Neural cell (in vitro differentiated cells): ENCODE data around the gene GMPR2. TPM values are rescaled to one million over a fixed set of nuclear protein-coding genes. Genes with fewer than 3 reads are reported as not detected.

Experiments used
- H2AFZ ChIP-seq: fragments of 200-600, 300-800 bp; sonication (generic), shearing (Covaris generic); 2 replicates; pipeline ENCODE4 v1.6.0; 2014; ENCODE audit warnings: low read depth, mild to moderate bottlenecking, antibody characterized with exemption, low read length, moderate library complexity
- H3F3A ChIP-seq: fragments of 200-600 bp; shearing (Covaris generic); 2 replicates; pipeline ENCODE4 v1.6.1; 2016; ENCODE audit warnings: mild to moderate bottlenecking, moderate library complexity, mixed read lengths, antibody characterized with exemption, low read length; ENCODE audit not compliant: insufficient read depth, poor library complexity, severe bottlenecking
- H3K27ac ChIP-seq: fragments of 200-600, 300-800 bp; sonication (generic), shearing (Covaris generic); 2 replicates; pipeline ENCODE4 v1.5.1; 2014; ENCODE audit warnings: mild to moderate bottlenecking, low read length, moderate library complexity
- H3K27me3 ChIP-seq: fragments of 300-800, 200-600 bp; sonication (generic), shearing (Covaris generic); 2 replicates; pipeline ENCODE4 v1.6.0; 2014; ENCODE audit warnings: mild to moderate bottlenecking, low read depth, low read length, moderate library complexity; ENCODE audit not compliant: insufficient read depth
- H3K36me3 ChIP-seq: fragments of 300-800, 200-600 bp; sonication (generic), shearing (Covaris generic); 2 replicates; pipeline ENCODE4 v1.5.1; 2014; ENCODE audit warnings: mild to moderate bottlenecking, antibody characterized with exemption, low read length, moderate library complexity; ENCODE audit not compliant: insufficient read depth
- H3K4me2 ChIP-seq: fragments of 300-800, 200-600 bp; sonication (generic), shearing (Covaris generic); 2 replicates; pipeline ENCODE4 v1.6.0; 2014; ENCODE audit warnings: mild to moderate bottlenecking, low read length
- H3K4me3 ChIP-seq: fragments of 300-800, 200-600 bp; sonication (generic), shearing (Covaris generic); 2 replicates; pipeline ENCODE4 v1.5.1; 2014; ENCODE audit warnings: mild to moderate bottlenecking, low read length, moderate library complexity
- H3K79me2 ChIP-seq: fragments of 200-600 bp; shearing (Covaris generic); replicated peaks from 2 replicates; pipeline ENCODE4 v1.6.0; 2014; ENCODE audit warnings: mild to moderate bottlenecking, low read length, moderate library complexity; ENCODE audit not compliant: insufficient read depth
- H3K9ac ChIP-seq: fragments of 300-800, 200-600 bp; sonication (generic), shearing (Covaris generic); 2 replicates; pipeline ENCODE4 v1.6.1; 2016; ENCODE audit warnings: mild to moderate bottlenecking, low read length, mixed read lengths
- H3K9me2 ChIP-seq: fragments of 200-600 bp; shearing (Covaris generic); 2 replicates; pipeline ENCODE4 v1.6.1; 2016; ENCODE audit warnings: mild to moderate bottlenecking, low read length, mixed read lengths; ENCODE audit not compliant: insufficient read depth
- H3K9me3 ChIP-seq: fragments of 200-600, 300-800 bp; sonication (generic), shearing (Covaris generic); 2 replicates; pipeline ENCODE4 v1.6.1; 2016; ENCODE audit warnings: mild to moderate bottlenecking, mixed run types, low read length, moderate library complexity, mixed read lengths
- H4K20me1 ChIP-seq: fragments of 200-600 bp; shearing (Covaris generic); 2 replicates; pipeline ENCODE4 v1.6.1; 2016; ENCODE audit warnings: mild to moderate bottlenecking, mixed run types; ENCODE audit not compliant: insufficient read depth
- EP300 ChIP-seq: fragments of 450-650 bp; conservative IDR thresholded peaks from 2 replicates; pipeline ENCODE4 v1.6.1; 2014; ENCODE audit warnings: antibody characterized with exemption, mild to moderate bottlenecking, moderate library complexity; ENCODE audit not compliant: poor library complexity, severe bottlenecking
- EZH2 ChIP-seq: fragments of 200-600, 300-800 bp; shearing (Covaris generic), sonication (generic); IDR thresholded peaks from 2 replicates; pipeline ENCODE4 v1.6.1; 2014; ENCODE audit warnings: antibody characterized with exemption, low read length, borderline replicate concordance, mild to moderate bottlenecking; ENCODE audit not compliant: insufficient read depth, poor library complexity, severe bottlenecking
- MXI1 ChIP-seq: fragments of 450-650 bp; conservative IDR thresholded peaks from 2 replicates; pipeline ENCODE4 v1.6.1; 2014; ENCODE audit warnings: antibody characterized with exemption, mild to moderate bottlenecking; ENCODE audit not compliant: poor library complexity, severe bottlenecking
- POLR2AphosphoS5 ChIP-seq: IDR thresholded peaks from 2 replicates; pipeline ENCODE4 v1.6.1; 2012
- RAD21 ChIP-seq: fragments of 450-650 bp; conservative IDR thresholded peaks from 2 replicates; pipeline ENCODE4 v1.6.1; 2014; ENCODE audit warnings: antibody characterized with exemption, mild to moderate bottlenecking, moderate library complexity
- SMC3 ChIP-seq: fragments of 450-650 bp; conservative IDR thresholded peaks from 2 replicates; pipeline ENCODE4 v1.6.1; 2014; ENCODE audit warnings: antibody characterized with exemption, mild to moderate bottlenecking, moderate library complexity; ENCODE audit not compliant: poor library complexity
- TAF1 ChIP-seq: IDR thresholded peaks from 2 replicates; pipeline ENCODE4 v1.6.1; 2012; ENCODE audit warnings: low read depth
- polyA plus RNA-seq: library from polyadenylated mRNA; depleted of rRNA; stranded (reverse); fragments of >200 nt; gene quantifications from 2 replicates; pipeline ENCODE4 v1.2.3, GENCODE V29; 2014
- TF ChIP-seq, protein P1 (sequence below): fragments of 450-650 bp; IDR thresholded peaks from 2 replicates; pipeline ENCODE4 v1.5.1; 2014; ENCODE audit warnings: antibody characterized with exemption, mild to moderate bottlenecking, moderate library complexity; ENCODE audit not compliant: poor library complexity, severe bottlenecking
- TF ChIP-seq, protein P2 (sequence below): IDR thresholded peaks from 2 replicates; pipeline ENCODE4 v1.6.1; 2012; ENCODE audit warnings: borderline replicate concordance

Gene GMPR2
- polyA plus RNA-seq, 1 donor from 2014 or later, result 132 TPM

DNA sequence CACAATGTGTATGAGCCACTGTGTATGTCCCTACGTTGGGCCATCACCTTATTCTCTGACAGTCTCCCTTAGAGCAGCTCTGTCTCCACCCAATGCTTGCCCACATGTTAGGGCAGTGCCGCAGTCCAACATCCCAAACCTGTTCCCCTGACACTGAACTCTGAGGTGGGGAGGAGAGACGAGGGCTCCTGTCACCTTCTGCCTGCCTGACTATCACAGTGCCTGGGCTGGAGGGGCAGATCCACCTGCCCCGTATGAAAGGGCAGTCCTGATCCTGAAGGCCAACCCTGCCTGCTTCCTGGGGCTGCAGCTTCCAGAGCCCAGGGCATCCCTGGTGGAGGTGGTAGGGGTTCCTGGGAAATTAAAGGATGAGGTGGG is 28.0 kb downstream of the GMPR2 start:
- no peaks in the 10 kb centered on the region for H3K27me3 ChIP-seq
- H3K9me3 ChIP-seq, result no peaks in the 10 kb centered on the region
- H3K36me3 ChIP-seq, result no peaks in the 10 kb centered on the region
- H2AFZ ChIP-seq, result no peak overlapping the region
- H3K4me3 ChIP-seq, result no peak overlapping the region
- no peaks in the 10 kb centered on the region for H4K20me1 ChIP-seq
- no peaks in the 10 kb centered on the region for H3K79me2 ChIP-seq
- no peaks in the 10 kb centered on the region for H3F3A ChIP-seq
- no peak overlapping the region for H3K4me2 ChIP-seq
- no peak overlapping the region for H3K27ac ChIP-seq
- TF ChIP-seq MXI1, result no peak
- TF ChIP-seq SMC3, result no peak
- TF ChIP-seq RAD21, result no peak
- TF ChIP-seq, protein P1, sequence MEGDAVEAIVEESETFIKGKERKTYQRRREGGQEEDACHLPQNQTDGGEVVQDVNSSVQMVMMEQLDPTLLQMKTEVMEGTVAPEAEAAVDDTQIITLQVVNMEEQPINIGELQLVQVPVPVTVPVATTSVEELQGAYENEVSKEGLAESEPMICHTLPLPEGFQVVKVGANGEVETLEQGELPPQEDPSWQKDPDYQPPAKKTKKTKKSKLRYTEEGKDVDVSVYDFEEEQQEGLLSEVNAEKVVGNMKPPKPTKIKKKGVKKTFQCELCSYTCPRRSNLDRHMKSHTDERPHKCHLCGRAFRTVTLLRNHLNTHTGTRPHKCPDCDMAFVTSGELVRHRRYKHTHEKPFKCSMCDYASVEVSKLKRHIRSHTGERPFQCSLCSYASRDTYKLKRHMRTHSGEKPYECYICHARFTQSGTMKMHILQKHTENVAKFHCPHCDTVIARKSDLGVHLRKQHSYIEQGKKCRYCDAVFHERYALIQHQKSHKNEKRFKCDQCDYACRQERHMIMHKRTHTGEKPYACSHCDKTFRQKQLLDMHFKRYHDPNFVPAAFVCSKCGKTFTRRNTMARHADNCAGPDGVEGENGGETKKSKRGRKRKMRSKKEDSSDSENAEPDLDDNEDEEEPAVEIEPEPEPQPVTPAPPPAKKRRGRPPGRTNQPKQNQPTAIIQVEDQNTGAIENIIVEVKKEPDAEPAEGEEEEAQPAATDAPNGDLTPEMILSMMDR, result no peak
- no peak for TF ChIP-seq TAF1
- TF ChIP-seq EZH2, result no peak
- TF ChIP-seq, protein P2, sequence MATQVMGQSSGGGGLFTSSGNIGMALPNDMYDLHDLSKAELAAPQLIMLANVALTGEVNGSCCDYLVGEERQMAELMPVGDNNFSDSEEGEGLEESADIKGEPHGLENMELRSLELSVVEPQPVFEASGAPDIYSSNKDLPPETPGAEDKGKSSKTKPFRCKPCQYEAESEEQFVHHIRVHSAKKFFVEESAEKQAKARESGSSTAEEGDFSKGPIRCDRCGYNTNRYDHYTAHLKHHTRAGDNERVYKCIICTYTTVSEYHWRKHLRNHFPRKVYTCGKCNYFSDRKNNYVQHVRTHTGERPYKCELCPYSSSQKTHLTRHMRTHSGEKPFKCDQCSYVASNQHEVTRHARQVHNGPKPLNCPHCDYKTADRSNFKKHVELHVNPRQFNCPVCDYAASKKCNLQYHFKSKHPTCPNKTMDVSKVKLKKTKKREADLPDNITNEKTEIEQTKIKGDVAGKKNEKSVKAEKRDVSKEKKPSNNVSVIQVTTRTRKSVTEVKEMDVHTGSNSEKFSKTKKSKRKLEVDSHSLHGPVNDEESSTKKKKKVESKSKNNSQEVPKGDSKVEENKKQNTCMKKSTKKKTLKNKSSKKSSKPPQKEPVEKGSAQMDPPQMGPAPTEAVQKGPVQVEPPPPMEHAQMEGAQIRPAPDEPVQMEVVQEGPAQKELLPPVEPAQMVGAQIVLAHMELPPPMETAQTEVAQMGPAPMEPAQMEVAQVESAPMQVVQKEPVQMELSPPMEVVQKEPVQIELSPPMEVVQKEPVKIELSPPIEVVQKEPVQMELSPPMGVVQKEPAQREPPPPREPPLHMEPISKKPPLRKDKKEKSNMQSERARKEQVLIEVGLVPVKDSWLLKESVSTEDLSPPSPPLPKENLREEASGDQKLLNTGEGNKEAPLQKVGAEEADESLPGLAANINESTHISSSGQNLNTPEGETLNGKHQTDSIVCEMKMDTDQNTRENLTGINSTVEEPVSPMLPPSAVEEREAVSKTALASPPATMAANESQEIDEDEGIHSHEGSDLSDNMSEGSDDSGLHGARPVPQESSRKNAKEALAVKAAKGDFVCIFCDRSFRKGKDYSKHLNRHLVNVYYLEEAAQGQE, result no peak
- no peak for TF ChIP-seq POLR2AphosphoS5
- TF ChIP-seq EP300, result no peak
- no peak overlapping the region for H3K9ac ChIP-seq
- H3K9me2 ChIP-seq, result no peaks in the 10 kb centered on the region

DNA sequence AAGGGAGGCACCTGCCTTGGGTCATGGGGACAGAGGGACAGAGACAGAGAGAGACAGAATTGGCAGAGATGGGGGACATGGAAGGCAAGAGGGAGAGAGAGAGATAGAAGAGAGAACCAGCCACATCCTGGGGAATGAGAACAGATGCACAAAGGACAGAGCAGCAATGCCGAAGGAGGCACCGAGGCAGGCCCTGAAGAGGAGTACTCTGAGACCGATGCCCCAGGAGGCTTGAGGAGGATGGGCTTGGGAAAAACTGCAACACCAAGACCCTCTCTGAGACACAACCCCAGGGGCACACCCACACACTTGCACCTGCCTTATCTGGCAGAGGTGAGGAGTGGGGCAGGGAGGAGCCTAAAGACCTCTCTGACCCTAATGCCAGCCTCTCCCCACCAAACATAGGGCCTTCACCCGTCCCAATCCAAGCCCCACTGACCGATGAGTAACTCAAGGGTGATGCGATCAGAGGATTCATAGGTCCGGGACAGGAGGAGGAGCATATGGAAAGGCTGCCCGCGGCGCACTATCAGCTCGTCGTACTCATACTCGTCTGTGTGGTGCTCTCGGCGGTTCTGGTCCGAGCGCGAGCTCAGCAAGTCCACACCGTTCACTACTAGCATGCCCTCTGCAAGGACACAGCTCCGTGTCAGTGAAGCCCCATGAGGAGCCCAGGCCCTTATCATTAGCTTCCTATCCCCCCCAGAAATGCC is 28.7 kb downstream of the GMPR2 start:
- no peak for TF ChIP-seq TAF1
- TF ChIP-seq EP300, result no peak
- TF ChIP-seq MXI1, result no peak
- no peak for TF ChIP-seq SMC3
- TF ChIP-seq, protein P1, result no peak
- TF ChIP-seq, protein P2, result no peak
- no peak for TF ChIP-seq EZH2
- no peak for TF ChIP-seq POLR2AphosphoS5
- no peak for TF ChIP-seq RAD21
- Histone ChIP-seq H3K9ac (no peak overlapping the region), H3K4me2 (no peak overlapping the region), H3K27me3 (no peaks in the 10 kb centered on the region), H3K36me3 (no peaks in the 10 kb centered on the region), H3K9me3 (no peaks in the 10 kb centered on the region), H3F3A (no peaks in the 10 kb centered on the region), H2AFZ (no peak overlapping the region), H3K79me2 (no peaks in the 10 kb centered on the region), H3K4me3 (no peak overlapping the region), H3K27ac (no peak overlapping the region), H4K20me1 (no peaks in the 10 kb centered on the region), H3K9me2 (no peaks in the 10 kb centered on the region)
